ENCODE data around the gene ACOXL.

DNA sequence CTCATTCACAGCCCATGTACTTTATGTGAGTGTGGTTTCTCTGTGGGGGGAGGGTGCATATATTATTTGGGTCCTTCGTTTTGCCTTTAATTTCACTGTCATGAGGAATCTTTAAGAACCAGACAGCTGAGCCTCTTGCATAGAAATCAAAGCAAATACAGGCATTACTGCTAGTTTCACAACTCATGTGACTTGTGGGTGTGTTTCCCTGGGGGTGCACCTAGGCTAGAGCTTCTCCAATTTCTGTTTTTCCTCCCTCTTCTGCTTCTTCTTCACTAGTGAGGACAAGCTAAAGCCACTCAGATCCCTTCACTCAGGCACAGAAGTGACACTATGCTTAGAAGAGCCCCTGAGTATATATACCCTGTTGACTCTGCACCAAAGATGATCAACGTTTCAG lies 131.4 kb downstream of the ACOXL start:
- TF ChIP-seq POLR2AphosphoS5 (IDR thresholded peaks at IDR 0.05; ENCODE audit: low read depth, low read length) (no peak), POLR2A (IDR thresholded peaks at IDR 0.05; ENCODE audit: low read depth, low read length) (no peak)
